ENCODE data around the gene DYRK3. TPM values are rescaled to one million over a fixed set of nuclear protein-coding genes. Genes with fewer than 3 reads are reported as not detected.

The DYRK3 gene
- total RNA-seq, 1 donor from 2014 or later: 12.1 TPM

DNA sequence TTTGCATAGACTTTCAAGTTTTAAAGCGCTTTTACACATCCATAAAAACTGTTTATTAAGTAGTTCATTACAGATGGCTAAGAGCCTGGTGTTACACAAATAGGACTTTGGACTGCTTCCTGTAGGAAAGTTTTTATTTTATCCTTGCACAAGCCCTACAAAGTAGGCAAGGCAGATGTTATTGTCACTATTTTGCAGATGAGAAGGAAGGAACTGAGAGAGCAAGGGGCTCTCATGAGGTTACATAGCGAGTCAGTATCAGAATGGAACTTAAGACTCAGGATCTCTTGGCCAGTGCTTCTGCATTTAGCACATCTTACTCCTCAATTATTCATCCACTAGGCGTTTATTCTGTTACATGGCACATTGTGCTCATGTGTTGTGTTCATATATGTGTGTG lies 46.8 kb downstream of the DYRK3 start:
- Mint-ChIP-seq H3K4me3 (ENCODE audit: low read depth) (no peak overlapping the region), H3K27me3 (ENCODE audit: low read depth) (peaks cover 1% of the 10 kb centered on the region), H3K9me3 (no peaks in the 10 kb centered on the region), H3K36me3 (ENCODE audit: low read depth) (peaks cover 7% of the 10 kb centered on the region), H3K27ac (no peak overlapping the region), H3K4me1 (ENCODE audit: low read depth) (peaks cover 50% of the 10 kb centered on the region)
- DNase-seq (ENCODE audit: low spot score): no peak
- intact Hi-C loops (cut with micrococcal nuclease): loop anchor here (5.0 kb wide), 1 partner anchor 125 kb away; no protein-coding TSS in a partner anchor

DNA sequence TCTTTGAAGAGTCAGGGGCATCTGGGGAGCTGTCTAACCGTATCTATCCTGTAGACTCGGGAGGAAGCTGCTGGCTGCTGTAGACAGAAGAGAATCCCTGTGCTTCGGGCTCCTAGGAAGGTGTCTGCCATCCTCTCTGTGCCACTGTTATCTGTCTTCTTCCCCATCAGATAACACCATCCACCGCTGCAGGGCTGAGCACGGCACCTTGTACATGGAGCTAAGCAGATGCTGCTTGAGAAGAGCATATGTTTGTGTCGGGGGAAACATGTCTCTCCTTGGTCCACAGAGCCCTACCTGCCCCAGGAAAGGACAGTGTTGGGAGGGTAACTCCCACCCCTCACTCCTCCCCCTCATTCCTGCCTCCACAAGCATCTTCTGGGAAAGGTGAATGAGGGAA lies 48.0 kb downstream of the DYRK3 start:
- Mint-ChIP-seq H3K27me3 (ENCODE audit: low read depth) (peaks cover 1% of the 10 kb centered on the region), H3K36me3 (ENCODE audit: low read depth) (peaks cover 11% of the 10 kb centered on the region), H3K9me3 (no peaks in the 10 kb centered on the region), H3K4me1 (ENCODE audit: low read depth) (peaks cover 60% of the 10 kb centered on the region), H3K27ac (peak overlapping the region; percentile 19), H3K4me3 (ENCODE audit: low read depth) (no peak overlapping the region)
- intact Hi-C loops (cut with micrococcal nuclease): loop anchor here (5.0 kb wide), 1 partner anchor 126 kb away; no protein-coding TSS in a partner anchor
- DNase-seq (ENCODE audit: low spot score): no peak

GRCh38 chr1:206684003-206684402 lies 48.7 kb downstream of the DYRK3 start:
- peak overlapping the region; percentile 81 for H3K4me3 Mint-ChIP-seq (ENCODE audit: low read depth)
- no peaks in the 10 kb centered on the region for H3K9me3 Mint-ChIP-seq
- intact Hi-C loops (cut with micrococcal nuclease): loop anchor here (1.0 to 5.0 kb wide), 2 partner anchors 72 to 127 kb away; partner anchors contain the start of gene EIF2D
- no peak for DNase-seq (ENCODE audit: low spot score)
- peaks cover 12% of the 10 kb centered on the region for H3K36me3 Mint-ChIP-seq (ENCODE audit: low read depth)
- peaks cover 1% of the 10 kb centered on the region for H3K27me3 Mint-ChIP-seq (ENCODE audit: low read depth)
- H3K27ac Mint-ChIP-seq: no peak overlapping the region
- peaks cover 60% of the 10 kb centered on the region for H3K4me1 Mint-ChIP-seq (ENCODE audit: low read depth)

DNA sequence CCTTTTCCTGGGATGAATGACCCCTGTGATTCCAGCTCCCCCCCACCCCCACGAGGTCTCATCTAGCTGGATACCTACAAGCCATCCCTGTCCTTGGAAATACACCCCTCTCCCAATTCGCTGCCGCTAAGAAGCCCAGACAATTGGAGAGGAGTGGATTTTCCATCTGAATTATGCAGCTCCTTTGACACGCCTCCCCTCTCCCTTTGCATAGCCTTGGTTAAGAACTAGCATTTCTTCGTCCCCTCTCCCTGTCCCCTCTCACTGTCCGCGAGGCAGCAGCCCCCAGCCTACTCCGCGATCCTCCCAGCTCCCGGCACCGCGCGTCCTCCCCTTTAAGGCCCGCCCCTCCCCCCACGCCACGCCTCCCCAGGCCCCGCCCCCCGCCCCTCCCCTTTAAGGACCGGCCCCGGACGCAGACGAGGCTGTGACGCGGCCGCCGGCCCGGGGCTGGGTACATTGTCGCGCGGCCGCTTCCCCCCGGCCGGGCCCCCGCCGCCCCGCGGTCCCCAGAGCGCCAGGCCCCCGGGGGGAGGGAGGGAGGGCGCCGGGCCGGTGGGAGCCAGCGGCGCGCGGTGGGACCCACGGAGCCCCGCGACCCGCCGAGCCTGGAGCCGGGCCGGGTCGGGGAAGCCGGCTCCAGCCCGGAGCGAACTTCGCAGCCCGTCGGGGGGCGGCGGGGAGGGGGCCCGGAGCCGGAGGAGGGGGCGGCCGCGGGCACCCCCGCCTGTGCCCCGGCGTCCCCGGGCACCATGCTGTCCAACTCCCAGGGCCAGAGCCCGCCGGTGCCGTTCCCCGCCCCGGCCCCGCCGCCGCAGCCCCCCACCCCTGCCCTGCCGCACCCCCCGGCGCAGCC lies 49.4 kb downstream of the DYRK3 start, which contains the start of gene MAPKAPK2:
MAPKAPK2 (plus strand) TSS at position 428 of the 856 bp plus-strand sequence; CDS start at position 753, 325 bp downstream.
- Mint-ChIP-seq H3K36me3 (ENCODE audit: low read depth) (peaks cover 15% of the 10 kb centered on the region), H3K9me3 (no peaks in the 10 kb centered on the region), H3K4me1 (ENCODE audit: low read depth) (peaks cover 57% of the 10 kb centered on the region), H3K27me3 (ENCODE audit: low read depth) (peaks cover 1% of the 10 kb centered on the region), H3K27ac (peak within 1 kb of the TSS; percentile 93), H3K4me3 (ENCODE audit: low read depth) (peak within 1 kb of the TSS; percentile 94)
- intact Hi-C loops (cut with micrococcal nuclease): loop anchor here (1.0 to 5.0 kb wide), 3 partner anchors 72 to 238 kb away; partner anchors contain the start of gene EIF2D
- DNase-seq (ENCODE audit: low spot score): peak; percentile 63

DNA sequence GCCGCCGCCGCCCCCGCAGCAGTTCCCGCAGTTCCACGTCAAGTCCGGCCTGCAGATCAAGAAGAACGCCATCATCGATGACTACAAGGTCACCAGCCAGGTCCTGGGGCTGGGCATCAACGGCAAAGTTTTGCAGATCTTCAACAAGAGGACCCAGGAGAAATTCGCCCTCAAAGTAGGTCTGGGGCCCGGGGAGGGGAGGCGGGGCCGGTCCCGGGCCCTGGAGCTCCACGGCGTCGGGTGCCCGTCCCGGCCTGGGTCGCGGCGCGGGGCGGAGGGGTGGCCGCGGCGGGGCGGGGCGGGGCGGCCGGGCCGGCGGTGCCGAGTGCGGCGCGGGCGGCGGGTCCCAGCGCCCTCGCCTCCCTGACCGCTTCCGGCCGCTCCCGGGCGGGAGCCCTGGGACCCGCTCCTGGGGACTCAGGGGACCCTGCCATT lies 50.0 kb downstream of the DYRK3 start:
- no peaks in the 10 kb centered on the region for H3K9me3 Mint-ChIP-seq
- intact Hi-C loops (cut with micrococcal nuclease): loop anchor here (1.0 kb wide), 1 partner anchor 237 kb away; no protein-coding TSS in a partner anchor
- peaks cover 56% of the 10 kb centered on the region for H3K4me1 Mint-ChIP-seq (ENCODE audit: low read depth)
- H3K27ac Mint-ChIP-seq: peak overlapping the region; percentile 93
- peak; percentile 33 for DNase-seq (ENCODE audit: low spot score)
- peaks cover 15% of the 10 kb centered on the region for H3K36me3 Mint-ChIP-seq (ENCODE audit: low read depth)
- peak overlapping the region; percentile 94 for H3K4me3 Mint-ChIP-seq (ENCODE audit: low read depth)
- peaks cover 1% of the 10 kb centered on the region for H3K27me3 Mint-ChIP-seq (ENCODE audit: low read depth)

DNA sequence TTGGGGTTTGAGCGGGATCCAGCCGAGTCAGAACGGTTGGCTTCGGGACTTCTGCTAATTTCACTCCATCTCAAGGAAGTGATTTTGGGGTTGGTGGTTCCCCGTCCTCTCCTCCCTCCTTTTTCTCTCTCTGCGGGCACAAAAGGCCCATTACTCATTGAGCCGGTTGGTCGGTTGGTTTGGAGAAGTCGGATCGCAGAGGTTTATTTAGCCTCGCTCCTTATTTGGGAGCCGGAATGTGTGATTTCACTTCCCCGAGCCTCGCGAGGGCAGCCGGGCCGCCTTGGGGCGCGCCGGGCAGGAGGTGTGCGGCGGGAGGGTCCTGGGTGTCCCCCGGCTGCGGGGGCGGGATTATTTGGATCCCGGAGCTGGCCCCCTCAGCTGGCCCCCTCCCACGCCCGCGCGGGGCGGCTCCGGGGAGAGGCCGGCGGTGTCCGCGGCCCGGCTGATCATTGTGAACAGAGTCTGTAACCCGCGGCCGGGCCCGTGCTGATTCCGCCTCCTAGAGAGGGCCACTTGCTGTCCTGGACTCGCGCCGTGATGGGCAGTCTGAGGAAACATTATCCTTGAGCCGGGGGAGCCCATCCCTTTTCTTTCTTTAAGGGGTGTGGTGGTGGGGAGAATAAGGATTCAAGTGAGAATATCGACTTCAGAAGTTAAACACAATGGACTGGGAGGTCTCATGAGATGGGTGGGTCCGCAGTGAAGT lies 50.6 kb downstream of the DYRK3 start:
- Mint-ChIP-seq H3K27ac (peak overlapping the region; percentile 95), H3K4me1 (ENCODE audit: low read depth) (peaks cover 56% of the 10 kb centered on the region), H3K27me3 (ENCODE audit: low read depth) (peaks cover 1% of the 10 kb centered on the region), H3K36me3 (ENCODE audit: low read depth) (peaks cover 15% of the 10 kb centered on the region), H3K4me3 (ENCODE audit: low read depth) (peak overlapping the region; percentile 94), H3K9me3 (no peaks in the 10 kb centered on the region)
- DNase-seq (ENCODE audit: low spot score): peak; percentile 38
- intact Hi-C loops (cut with micrococcal nuclease): loop anchor here (1.0 kb wide), 2 partner anchors 17 to 236 kb away; no protein-coding TSS in a partner anchor

- Mint-ChIP-seq H3K27ac (peak overlapping the region; percentile 95), H3K27me3 (ENCODE audit: low read depth) (peaks cover 1% of the 10 kb centered on the region), H3K9me3 (no peaks in the 10 kb centered on the region), H3K4me3 (ENCODE audit: low read depth) (peak overlapping the region; percentile 94), H3K4me1 (ENCODE audit: low read depth) (peaks cover 56% of the 10 kb centered on the region), H3K36me3 (ENCODE audit: low read depth) (peaks cover 15% of the 10 kb centered on the region)
- DNase-seq (ENCODE audit: low spot score): no peak
- intact Hi-C loops (cut with micrococcal nuclease): loop anchor here (1.0 kb wide), 1 partner anchor 17 kb away; no protein-coding TSS in a partner anchor
Observed at GRCh38 chr1:206686478-206687249, 51.3 kb downstream of the DYRK3 start.

- intact Hi-C loops (cut with micrococcal nuclease): no loop called here
- peaks cover 15% of the 10 kb centered on the region for H3K36me3 Mint-ChIP-seq (ENCODE audit: low read depth)
- peak overlapping the region; percentile 95 for H3K27ac Mint-ChIP-seq
- no peaks in the 10 kb centered on the region for H3K9me3 Mint-ChIP-seq
- peaks cover 60% of the 10 kb centered on the region for H3K4me1 Mint-ChIP-seq (ENCODE audit: low read depth)
- H3K4me3 Mint-ChIP-seq (ENCODE audit: low read depth): peak overlapping the region; percentile 94
- peaks cover 1% of the 10 kb centered on the region for H3K27me3 Mint-ChIP-seq (ENCODE audit: low read depth)
- no peak for DNase-seq (ENCODE audit: low spot score)
Observed at GRCh38 chr1:206687251-206687914, 52.0 kb downstream of the DYRK3 start.

- DNase-seq (ENCODE audit: low spot score): no peak
- peaks cover 19% of the 10 kb centered on the region for H3K36me3 Mint-ChIP-seq (ENCODE audit: low read depth)
- no peaks in the 10 kb centered on the region for H3K9me3 Mint-ChIP-seq
- intact Hi-C loops (cut with micrococcal nuclease): loop anchor here (2.0 kb wide), 1 partner anchor 29 kb away; no protein-coding TSS in a partner anchor
- H3K27ac Mint-ChIP-seq: peak overlapping the region; percentile 53
- peaks cover 1% of the 10 kb centered on the region for H3K27me3 Mint-ChIP-seq (ENCODE audit: low read depth)
- peak overlapping the region; percentile 41 for H3K4me3 Mint-ChIP-seq (ENCODE audit: low read depth)
- peaks cover 61% of the 10 kb centered on the region for H3K4me1 Mint-ChIP-seq (ENCODE audit: low read depth)
Observed at GRCh38 chr1:206687915-206688442, 52.6 kb downstream of the DYRK3 start.

DNA sequence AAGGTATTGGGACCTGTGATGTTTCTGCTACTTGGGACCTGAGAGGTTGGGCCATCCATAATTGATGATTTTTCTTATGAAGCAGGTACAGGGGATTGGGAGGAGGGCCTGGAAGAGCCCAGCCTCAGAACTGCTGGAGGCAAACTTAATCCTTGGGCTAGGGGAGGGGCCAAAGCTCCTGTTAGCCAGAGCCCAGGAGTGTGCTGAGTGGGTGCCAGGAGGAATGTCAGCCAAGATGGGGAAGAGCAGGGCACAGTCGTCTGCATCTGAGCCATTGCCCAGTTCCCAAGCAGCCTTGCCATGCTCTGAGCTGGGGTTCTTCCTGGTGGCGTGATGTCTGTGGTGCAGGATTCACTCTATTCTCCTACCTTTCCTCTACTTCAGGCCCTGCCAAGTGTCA lies 55.2 kb downstream of the DYRK3 start:
- Mint-ChIP-seq H3K36me3 (ENCODE audit: low read depth) (peaks cover 29% of the 10 kb centered on the region), H3K4me3 (ENCODE audit: low read depth) (no peak overlapping the region), H3K9me3 (no peaks in the 10 kb centered on the region), H3K4me1 (ENCODE audit: low read depth) (peaks cover 56% of the 10 kb centered on the region), H3K27ac (no peak overlapping the region), H3K27me3 (ENCODE audit: low read depth) (no peaks in the 10 kb centered on the region)
- intact Hi-C loops (cut with micrococcal nuclease): no loop called here
- no peak for DNase-seq (ENCODE audit: low spot score)

GRCh38 chr1:206691604-206692003 lies 56.3 kb downstream of the DYRK3 start:
- Mint-ChIP-seq H3K36me3 (ENCODE audit: low read depth) (peaks cover 34% of the 10 kb centered on the region), H3K4me3 (ENCODE audit: low read depth) (no peak overlapping the region), H3K27ac (no peak overlapping the region), H3K9me3 (no peaks in the 10 kb centered on the region), H3K27me3 (ENCODE audit: low read depth) (no peaks in the 10 kb centered on the region), H3K4me1 (ENCODE audit: low read depth) (peaks cover 64% of the 10 kb centered on the region)
- DNase-seq (ENCODE audit: low spot score): no peak
- intact Hi-C loops (cut with micrococcal nuclease): no loop called here
